ENCODE data around the gene PEX26. TPM values are rescaled to one million over a fixed set of nuclear protein-coding genes. Genes with fewer than 3 reads are reported as not detected.
A peak's percentile ranks its signal among the peaks of the same experiment; 100 is the strongest.
"Not testable (repeated sequence)": the region's sequence is repeated elsewhere in the genome, so short reads cannot be mapped to it uniquely, and the experiment has no call there.

PEX26 gene
- total RNA-seq, 2 experiments from 2014 or later: 57.8 to 59.7 TPM

- Mint-ChIP-seq H3K36me3 (ENCODE audit: low read depth) (peaks cover 51% of the 10 kb centered on the region), H3K4me1 (ENCODE audit: low read depth) (peaks cover 22% of the 10 kb centered on the region), H3K9me3 (peaks cover 10% of the 10 kb centered on the region), H3K27me3 (peaks cover 3% of the 10 kb centered on the region), H3K27ac (no peak overlapping the region), H3K4me3 (no peak overlapping the region)
- POLR2A ChIA-PET: no interaction called here
- DNase-seq (no peak), ATAC-seq (no peak)
- TF ChIP-seq, protein P1, sequence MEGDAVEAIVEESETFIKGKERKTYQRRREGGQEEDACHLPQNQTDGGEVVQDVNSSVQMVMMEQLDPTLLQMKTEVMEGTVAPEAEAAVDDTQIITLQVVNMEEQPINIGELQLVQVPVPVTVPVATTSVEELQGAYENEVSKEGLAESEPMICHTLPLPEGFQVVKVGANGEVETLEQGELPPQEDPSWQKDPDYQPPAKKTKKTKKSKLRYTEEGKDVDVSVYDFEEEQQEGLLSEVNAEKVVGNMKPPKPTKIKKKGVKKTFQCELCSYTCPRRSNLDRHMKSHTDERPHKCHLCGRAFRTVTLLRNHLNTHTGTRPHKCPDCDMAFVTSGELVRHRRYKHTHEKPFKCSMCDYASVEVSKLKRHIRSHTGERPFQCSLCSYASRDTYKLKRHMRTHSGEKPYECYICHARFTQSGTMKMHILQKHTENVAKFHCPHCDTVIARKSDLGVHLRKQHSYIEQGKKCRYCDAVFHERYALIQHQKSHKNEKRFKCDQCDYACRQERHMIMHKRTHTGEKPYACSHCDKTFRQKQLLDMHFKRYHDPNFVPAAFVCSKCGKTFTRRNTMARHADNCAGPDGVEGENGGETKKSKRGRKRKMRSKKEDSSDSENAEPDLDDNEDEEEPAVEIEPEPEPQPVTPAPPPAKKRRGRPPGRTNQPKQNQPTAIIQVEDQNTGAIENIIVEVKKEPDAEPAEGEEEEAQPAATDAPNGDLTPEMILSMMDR (IDR thresholded peaks at IDR 0.05): no peak
- intact Hi-C loops (cut with micrococcal nuclease): loop anchor here (5.0 kb wide), 1 partner anchor 46 kb away; no protein-coding TSS in a partner anchor
- CTCF ChIA-PET: no interaction called here
Observed at GRCh38 chr22:18101536-18101935, 23.7 kb downstream of the PEX26 start.

DNA sequence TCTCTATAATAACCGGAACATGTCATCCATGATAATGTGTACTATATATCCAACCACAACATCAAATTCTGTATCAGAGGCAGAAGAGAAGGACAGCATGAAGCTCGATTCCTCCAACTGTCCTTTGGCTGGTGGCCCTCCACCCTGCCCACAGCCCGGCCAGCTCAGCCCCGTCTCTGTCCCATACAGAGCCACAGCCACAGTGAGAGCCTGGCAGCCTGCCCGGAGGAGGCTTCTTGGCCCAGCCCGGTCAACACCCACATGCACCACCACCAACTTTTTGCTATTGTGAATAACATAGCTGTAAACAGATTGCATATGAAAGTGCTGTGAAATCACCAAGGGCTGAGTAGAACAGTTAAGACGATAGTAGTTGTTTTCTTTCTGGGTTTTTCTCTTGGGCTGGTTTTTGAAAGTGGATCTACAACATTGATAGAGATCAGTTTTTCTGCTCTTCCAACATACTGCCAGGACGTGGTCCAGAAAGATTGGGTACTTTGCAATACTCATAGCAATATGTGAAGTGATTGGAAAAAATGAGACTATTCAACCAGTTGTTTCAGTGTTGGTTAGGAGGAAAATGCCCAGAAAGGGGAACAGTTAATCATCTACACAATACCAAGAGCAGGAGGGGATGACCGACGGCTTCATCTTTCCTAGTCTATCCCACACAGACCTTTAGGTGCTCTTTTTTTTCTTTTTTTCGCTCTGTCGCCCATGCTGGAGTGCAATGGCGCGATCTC lies 25.9 kb downstream of the PEX26 start:
- peaks cover 29% of the 10 kb centered on the region for H3K4me1 Mint-ChIP-seq (ENCODE audit: low read depth)
- H3K36me3 Mint-ChIP-seq (ENCODE audit: low read depth): peaks cover 58% of the 10 kb centered on the region
- DNase-seq (peak; percentile 43), ATAC-seq (peak; percentile 85)
- H3K27ac Mint-ChIP-seq: peak overlapping the region; percentile 44
- no peak overlapping the region for H3K4me3 Mint-ChIP-seq
- intact Hi-C loops (cut with micrococcal nuclease): loop anchor here (5.0 kb wide), 1 partner anchor 44 kb away; no protein-coding TSS in a partner anchor
- peaks cover 14% of the 10 kb centered on the region for H3K9me3 Mint-ChIP-seq
- ChIA-PET POLR2A (no interaction called here), CTCF (no interaction called here)
- TF ChIP-seq, protein P1 (IDR thresholded peaks at IDR 0.05): no peak
- peaks cover 12% of the 10 kb centered on the region for H3K27me3 Mint-ChIP-seq

DNA sequence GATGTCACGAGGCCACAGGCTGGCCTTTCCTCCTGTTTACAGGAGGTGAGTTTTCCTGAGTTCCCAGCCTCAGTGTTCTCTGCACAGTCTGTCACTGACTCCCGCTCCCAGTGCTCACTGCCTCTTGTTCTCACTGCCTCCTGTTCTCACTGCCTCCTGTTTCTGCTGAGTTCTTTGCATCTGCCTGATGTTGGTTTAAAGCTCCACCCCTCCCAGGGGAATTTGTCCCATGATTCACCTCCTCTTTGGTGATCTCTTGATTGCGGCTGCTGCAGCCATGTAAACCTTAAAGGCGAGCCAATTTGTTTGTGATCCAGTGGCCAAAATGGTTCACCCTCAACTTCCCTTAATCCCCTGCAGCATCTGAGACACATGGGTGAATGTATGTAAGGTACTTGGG lies 26.8 kb downstream of the PEX26 start:
- TF ChIP-seq, protein P1 (IDR thresholded peaks at IDR 0.05): no peak
- ATAC-seq: no peak
- Mint-ChIP-seq H3K4me1 (ENCODE audit: low read depth) (peaks cover 30% of the 10 kb centered on the region), H3K9me3 (peaks cover 14% of the 10 kb centered on the region), H3K36me3 (ENCODE audit: low read depth) (peaks cover 54% of the 10 kb centered on the region), H3K27me3 (peaks cover 15% of the 10 kb centered on the region), H3K27ac (no peak overlapping the region), H3K4me3 (no peak overlapping the region)
- ChIA-PET CTCF (no interaction called here), POLR2A (no interaction called here)
- no peak for DNase-seq
- intact Hi-C loops (cut with micrococcal nuclease): loop anchor here (5.0 kb wide), 1 partner anchor 43 kb away; no protein-coding TSS in a partner anchor

GRCh38 chr22:18105981-18106380 lies 28.2 kb downstream of the PEX26 start:
- Mint-ChIP-seq H3K36me3 (ENCODE audit: low read depth) (peaks cover 48% of the 10 kb centered on the region), H3K9me3 (peaks cover 14% of the 10 kb centered on the region), H3K4me1 (ENCODE audit: low read depth) (peaks cover 37% of the 10 kb centered on the region), H3K27me3 (peaks cover 24% of the 10 kb centered on the region)
- H3K4me3 Mint-ChIP-seq; DNase-seq; CTCF ChIA-PET; H3K27ac Mint-ChIP-seq; ATAC-seq; intact Hi-C loops (cut with micrococcal nuclease): not testable (repeated sequence)
- POLR2A ChIA-PET: interaction anchor here (1.5 kb wide), 1 partner anchor 44 kb away, joined by 3 read pairs; the partner anchor contains the start of gene USP18

DNA sequence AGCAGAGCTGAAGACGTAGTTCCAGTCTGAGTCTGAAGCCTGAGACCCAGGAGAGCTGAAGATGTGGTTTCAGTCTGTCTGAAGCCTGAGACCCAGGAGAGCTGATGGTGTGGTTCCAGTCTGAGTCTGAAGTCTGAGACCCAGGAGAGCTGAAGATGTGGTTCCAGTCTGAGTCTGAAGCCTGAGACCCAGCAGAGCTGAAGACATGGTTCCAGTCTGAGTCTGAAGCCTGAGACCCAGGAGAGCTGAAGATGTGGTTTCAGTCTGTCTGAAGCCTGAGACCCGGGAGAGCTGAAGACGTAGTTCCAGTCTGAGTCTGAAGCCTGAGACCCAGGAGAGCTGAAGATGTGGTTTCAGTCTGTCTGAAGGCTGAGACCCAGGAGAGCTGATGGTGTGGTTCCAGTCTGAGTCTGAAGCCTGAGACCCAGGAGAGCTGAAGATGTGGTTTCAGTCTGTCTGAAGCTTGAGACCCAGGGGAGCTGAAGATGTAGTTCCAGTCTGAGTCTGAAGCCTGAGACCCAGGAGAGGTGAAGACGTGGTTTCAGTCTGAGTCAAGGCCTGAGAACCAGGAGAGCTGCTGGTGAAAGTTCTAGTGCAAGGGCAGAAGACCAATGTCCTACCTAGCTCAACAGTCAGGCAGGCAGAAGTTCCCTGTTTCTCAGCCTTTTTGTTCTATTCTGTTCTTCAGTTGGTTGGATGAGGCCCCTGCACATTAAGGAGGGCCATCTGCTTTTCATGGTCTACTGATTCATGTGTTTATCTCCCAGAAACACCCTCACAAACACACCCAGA lies 29.0 kb downstream of the PEX26 start:
- intact Hi-C loops (cut with micrococcal nuclease); ATAC-seq; H3K4me3 Mint-ChIP-seq: not testable (repeated sequence)
- DNase-seq: peak; percentile 51
- Mint-ChIP-seq H3K9me3 (peaks cover 14% of the 10 kb centered on the region), H3K27me3 (peaks cover 29% of the 10 kb centered on the region), H3K36me3 (ENCODE audit: low read depth) (peaks cover 41% of the 10 kb centered on the region), H3K4me1 (ENCODE audit: low read depth) (peaks cover 37% of the 10 kb centered on the region), H3K27ac (peak overlapping the region; percentile 12)
- CTCF ChIA-PET: interaction anchor here (0.7 kb wide), 1 partner anchor 30 kb away, joined by 3 read pairs; no protein-coding TSS in a partner anchor
- POLR2A ChIA-PET: interaction anchor here (1.5 kb wide), 1 partner anchor 43 kb away, joined by 3 read pairs; the partner anchor contains the start of gene USP18

Data from activated CD8-positive, alpha-beta T cell treated with anti-CD3 and anti-CD28 coated beads for 36 hours (primary cell).